Measurements from ENCODE around the gene FAU.
A peak's percentile ranks its signal among the peaks of the same experiment; 100 is the strongest.

The FAU gene

DNA sequence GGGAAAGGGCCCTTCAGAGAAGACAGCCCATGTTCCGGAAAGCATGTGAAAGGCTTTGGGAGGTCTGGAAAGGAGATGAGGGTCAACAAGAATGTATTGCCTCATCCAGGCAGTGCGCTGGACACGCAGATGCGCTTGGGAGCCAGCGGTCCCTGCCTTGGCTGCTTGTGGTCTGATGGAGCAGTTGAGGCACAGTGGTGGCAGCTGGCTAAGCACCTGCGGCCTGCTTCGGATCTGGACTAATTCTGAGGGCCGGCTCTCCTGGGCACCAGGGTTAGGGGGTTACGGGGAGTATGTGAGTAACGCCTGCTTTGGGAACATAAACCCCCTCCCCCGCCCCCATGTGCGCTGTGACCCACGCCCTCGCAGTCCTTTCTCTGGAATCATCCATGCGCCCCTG lies 14.9 kb downstream of the FAU start:
- no peak for TF ChIP-seq JUND (IDR thresholded peaks at IDR 0.05; ENCODE audit: low read depth)
- DNase-seq (ENCODE audit: low read depth in 1 of 2, low spot score in 1 of 2), result no peak
- in situ Hi-C loops (cut with HindIII; ENCODE audit: low pct_unique_long_range_greater_than_20kb, low sequenced_read_pairs), result no loop called here

DNA sequence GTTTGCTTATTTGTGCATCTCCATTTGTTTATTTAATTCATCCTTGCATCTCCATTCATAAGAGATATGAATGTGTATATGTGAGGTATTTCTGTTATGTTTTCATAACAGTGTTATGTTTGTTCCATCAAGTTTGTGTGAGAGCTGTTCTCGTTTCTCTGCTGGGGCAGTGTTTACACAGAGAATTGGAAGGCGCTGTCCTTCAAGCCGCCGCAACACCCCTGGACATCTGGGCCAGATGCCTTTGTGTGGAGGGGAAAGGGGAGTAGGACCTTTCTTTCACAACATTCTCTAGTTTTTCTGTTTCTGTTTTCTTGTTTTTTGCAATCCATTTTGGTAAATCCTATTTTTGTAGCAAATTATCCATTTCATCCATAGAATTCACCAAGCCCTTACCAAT lies 17.3 kb downstream of the FAU start:
- in situ Hi-C loops (cut with HindIII; ENCODE audit: low pct_unique_long_range_greater_than_20kb, low sequenced_read_pairs), result no loop called here
- TF ChIP-seq JUND (IDR thresholded peaks at IDR 0.05; ENCODE audit: low read depth), result no peak
- DNase-seq (ENCODE audit: low read depth in 1 of 2, low spot score in 1 of 2), result no peak

DNA sequence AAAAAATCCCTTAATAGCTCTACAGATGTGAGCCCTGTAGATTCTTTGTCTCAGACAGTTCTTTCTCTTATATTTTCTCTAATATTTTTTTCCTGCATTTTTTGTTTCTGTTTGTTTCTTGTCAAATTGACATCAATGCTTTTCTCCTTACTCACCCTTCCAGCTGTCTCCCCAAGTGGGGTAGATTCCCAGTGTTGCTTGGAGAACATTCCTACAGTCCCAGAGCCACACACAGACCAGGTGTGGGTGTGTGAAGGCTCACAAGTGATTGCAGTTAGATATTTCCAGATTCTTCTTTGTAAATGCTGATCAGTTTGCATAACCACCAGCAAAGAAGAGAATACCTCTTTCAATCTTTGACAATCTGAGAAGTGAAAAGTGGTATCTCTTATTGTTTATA lies 18.5 kb downstream of the FAU start:
- DNase-seq (ENCODE audit: low read depth in 1 of 2, low spot score in 1 of 2), result no peak
- in situ Hi-C loops (cut with HindIII; ENCODE audit: low pct_unique_long_range_greater_than_20kb, low sequenced_read_pairs), result no loop called here
- no peak for TF ChIP-seq JUND (IDR thresholded peaks at IDR 0.05; ENCODE audit: low read depth)

DNA sequence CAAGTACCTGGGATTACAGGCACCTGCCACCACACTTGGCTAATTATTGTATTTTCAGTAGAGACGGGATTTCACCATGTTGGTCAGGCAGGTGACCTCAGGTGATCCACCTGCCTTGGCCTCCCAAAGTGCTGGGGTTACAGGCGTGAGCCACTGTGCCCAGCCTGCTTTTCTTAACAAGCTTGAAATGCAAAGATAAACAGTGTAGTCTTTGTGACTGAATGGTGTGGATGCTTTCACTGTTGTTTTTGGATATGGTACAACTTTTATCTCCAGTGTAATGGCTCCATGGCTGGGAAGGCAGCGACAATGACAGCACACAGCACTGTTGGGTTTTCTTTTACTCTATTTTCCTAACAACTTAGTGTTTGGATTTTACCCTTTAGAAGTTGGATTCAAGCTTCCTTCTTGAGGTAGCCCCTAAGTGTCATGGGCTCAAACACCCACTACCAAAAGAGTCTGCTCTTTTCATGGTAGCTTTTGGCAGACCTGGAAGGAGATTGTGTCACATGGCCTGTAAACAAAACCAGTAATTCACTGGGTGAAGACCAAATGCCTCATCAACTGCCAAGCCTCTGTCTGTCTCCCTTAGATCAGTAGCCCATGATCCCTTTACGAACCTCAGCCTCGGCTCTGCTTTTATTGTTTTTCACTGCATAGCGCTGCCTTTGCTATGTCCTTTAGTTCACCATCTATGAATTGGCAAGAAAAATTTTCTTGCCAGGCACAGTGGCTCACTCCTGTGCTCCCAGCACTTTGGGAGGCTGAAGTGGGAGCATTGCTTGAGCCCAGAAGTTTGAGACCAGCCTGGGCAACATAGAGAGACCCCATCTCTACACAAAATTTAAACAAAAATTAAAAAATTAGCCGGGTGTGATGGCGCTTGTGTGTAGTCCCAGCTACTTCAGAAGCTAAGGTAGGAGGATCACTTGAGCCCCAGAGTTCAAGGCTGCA lies 19.5 kb downstream of the FAU start:
- in situ Hi-C loops (cut with HindIII; ENCODE audit: low pct_unique_long_range_greater_than_20kb, low sequenced_read_pairs), result no loop called here
- no peak for TF ChIP-seq JUND (IDR thresholded peaks at IDR 0.05; ENCODE audit: low read depth)
- peak in 1 of 2 experiments; percentile 86 for DNase-seq (ENCODE audit: low read depth in 1 of 2, low spot score in 1 of 2)

DNA sequence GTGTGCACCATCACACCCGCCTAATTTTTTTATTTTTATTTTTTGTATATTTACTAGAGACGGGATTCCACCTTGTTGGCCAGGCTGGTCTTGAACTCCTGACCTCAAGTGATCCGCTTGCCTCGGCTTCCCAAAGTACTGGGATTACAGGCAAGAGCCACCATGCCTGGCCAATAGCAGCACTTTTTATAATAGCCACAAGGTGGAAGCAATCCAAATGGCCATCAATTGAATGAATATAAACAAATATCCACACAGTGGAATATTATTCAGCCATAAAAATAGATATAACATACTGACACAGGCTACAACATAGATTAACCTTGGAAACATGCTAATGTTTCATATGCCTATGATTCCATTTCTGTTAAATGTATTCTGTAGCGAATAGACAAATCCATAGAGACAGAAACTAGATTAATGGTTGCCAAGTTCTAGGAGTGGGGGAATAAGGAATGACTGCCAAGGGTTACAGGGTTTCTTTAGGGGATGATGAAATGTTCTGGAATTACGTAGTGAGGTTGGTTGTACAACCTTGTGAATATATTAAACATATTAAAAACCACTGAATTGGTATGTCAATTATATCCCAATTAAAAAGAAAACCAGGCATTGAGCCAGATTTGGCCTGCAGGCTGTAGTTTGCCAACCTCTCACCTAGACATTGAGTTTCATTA lies 21.1 kb downstream of the FAU start:
- no peak for DNase-seq (ENCODE audit: low read depth in 1 of 2, low spot score in 1 of 2)
- no peak for TF ChIP-seq JUND (IDR thresholded peaks at IDR 0.05; ENCODE audit: low read depth)

DNA sequence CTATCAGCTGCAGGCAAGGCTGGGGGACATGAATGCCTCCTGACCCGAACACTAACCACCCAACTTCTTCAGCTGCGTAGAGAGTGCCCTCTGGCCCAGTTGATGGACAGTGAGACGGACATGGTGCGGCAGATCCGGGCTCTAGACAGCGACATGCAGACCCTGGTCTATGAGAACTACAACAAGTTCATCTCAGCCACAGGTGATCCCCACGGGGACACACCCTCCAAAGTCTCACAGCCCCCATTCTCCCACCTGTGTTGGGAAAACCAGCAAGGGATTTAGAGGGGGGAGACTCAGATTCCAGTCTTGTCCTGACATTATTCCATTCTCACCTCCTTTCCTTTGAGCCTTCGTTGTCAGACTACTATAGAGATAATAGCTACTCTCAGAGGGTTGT lies 25.0 kb downstream of the FAU start:
- in situ Hi-C loops (cut with HindIII; ENCODE audit: low pct_unique_long_range_greater_than_20kb, low sequenced_read_pairs), result no loop called here
- no peak for DNase-seq (ENCODE audit: low read depth in 1 of 2, low spot score in 1 of 2)
- TF ChIP-seq JUND (IDR thresholded peaks at IDR 0.05; ENCODE audit: low read depth), result no peak

More for the DNA sequence above, 21.1 kb downstream of the FAU start:
- in situ Hi-C loops (cut with HindIII; ENCODE audit: low pct_unique_long_range_greater_than_20kb, low sequenced_read_pairs), result no loop called here

DNA sequence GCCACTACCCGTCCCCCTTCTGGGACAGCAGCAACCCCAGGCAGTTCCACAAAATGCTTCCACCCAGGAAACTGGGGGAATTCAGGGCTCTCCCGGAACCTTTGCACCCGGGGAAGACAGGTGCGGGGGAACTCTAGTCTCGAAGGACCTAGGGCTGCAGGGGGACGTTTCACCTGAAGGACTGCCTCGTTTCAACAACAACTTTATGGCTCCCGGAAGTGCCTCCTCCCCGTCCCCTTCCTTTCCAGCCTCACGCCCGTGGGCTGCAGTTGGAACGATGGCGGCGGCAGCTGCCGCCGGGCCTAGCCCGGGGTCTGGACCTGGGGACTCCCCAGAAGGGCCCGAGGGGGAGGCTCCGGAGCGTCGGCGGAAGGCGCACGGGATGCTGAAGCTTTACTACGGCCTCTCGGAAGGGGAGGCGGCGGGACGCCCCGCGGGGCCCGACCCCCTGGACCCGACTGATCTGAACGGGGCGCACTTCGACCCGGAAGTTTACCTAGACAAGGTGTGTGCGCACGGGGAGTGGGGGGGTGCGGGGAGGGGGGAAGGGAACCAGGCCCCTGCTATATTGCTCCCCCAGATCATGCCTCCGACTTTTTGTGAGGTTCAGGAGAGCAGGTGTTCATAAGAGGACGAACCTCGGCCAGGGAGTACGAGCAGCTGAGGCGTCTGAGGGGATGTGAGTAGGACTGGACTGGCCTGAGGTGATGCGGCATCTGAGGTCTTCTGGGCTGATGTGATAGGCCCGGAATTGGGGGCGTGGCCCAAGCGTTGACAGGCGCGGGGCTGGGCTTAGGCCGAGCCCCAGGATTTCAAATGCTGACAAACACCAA lies 25.7 kb downstream of the FAU start, which contains the start of gene VPS51:
VPS51 (plus strand) TSS at position 241 of the 833 bp plus-strand sequence; CDS start at position 278, 37 bp downstream.
- in situ Hi-C loops (cut with HindIII; ENCODE audit: low pct_unique_long_range_greater_than_20kb, low sequenced_read_pairs), result no loop called here
- DNase-seq (ENCODE audit: low read depth in 1 of 2, low spot score in 1 of 2), result peak; percentile 91 to 96
- TF ChIP-seq JUND (IDR thresholded peaks at IDR 0.05; ENCODE audit: low read depth), result no peak

DNA sequence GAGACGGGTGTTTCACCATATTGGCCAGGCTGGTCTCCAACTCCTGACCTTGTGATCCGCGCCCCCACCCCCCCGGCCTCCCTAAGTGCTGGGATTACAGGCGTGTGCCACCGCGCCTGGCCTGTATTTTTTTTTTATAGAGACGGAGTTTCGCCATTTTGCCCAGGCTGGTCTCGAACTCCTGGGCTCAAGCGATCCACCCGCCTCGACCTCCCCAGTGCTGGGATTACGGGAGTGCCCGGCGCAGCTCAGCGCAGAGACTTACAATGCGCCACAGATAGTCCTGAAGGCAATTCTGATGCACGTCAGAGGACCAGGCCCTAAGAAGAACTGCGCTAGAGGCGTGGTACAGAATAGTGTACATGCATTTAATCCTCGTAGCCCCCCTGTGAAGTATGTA lies 26.5 kb downstream of the FAU start:
- in situ Hi-C loops (cut with HindIII; ENCODE audit: low pct_unique_long_range_greater_than_20kb, low sequenced_read_pairs), result no loop called here
- DNase-seq (ENCODE audit: low read depth in 1 of 2, low spot score in 1 of 2), result no peak
- TF ChIP-seq JUND (IDR thresholded peaks at IDR 0.05; ENCODE audit: low read depth), result no peak

DNA sequence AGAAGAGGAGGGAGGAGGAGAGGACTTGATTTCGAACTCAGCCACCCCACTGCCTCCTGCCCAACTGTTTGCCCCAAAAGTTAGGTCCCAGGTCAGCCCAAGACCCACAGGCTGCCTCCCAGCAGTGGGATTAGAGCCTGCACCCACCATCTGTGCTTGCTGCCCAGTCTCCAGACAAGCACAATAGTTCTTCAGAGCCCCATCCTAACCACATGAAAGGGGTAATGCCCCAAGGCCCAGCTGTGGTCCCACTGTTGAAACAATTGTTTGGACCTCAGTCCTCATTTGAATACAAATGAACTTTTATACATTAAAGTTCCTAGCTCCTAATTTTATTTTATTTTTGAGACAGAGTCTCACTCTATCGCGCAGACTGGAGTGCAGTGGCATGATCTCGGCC lies 31.3 kb downstream of the FAU start:
- DNase-seq (ENCODE audit: low read depth in 1 of 2, low spot score in 1 of 2), result no peak
- TF ChIP-seq JUND (IDR thresholded peaks at IDR 0.05; ENCODE audit: low read depth), result no peak
- in situ Hi-C loops (cut with HindIII; ENCODE audit: low pct_unique_long_range_greater_than_20kb, low sequenced_read_pairs), result no loop called here

DNA sequence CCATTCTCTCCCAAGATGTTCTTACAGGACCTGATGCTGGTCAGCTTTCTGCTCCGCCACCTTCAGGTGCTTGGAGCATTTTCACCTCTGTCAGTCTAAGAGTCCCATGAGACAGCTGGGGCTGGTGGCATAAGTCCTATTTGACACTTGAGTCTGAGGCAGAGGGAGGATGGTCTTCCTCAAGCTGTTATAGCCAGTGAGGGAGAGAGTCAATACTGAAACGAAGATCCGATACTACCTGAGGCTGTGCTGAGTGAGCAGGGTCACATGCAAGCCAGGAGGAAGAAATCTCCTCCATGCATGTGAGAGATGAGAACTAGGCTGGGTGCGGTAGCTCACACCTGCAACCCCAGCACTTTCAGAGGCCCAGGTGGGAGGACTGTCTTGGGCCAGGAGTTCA lies 32.3 kb downstream of the FAU start:
- no peak for DNase-seq (ENCODE audit: low read depth in 1 of 2, low spot score in 1 of 2)
- in situ Hi-C loops (cut with HindIII; ENCODE audit: low pct_unique_long_range_greater_than_20kb, low sequenced_read_pairs), result no loop called here
- no peak for TF ChIP-seq JUND (IDR thresholded peaks at IDR 0.05; ENCODE audit: low read depth)

DNA sequence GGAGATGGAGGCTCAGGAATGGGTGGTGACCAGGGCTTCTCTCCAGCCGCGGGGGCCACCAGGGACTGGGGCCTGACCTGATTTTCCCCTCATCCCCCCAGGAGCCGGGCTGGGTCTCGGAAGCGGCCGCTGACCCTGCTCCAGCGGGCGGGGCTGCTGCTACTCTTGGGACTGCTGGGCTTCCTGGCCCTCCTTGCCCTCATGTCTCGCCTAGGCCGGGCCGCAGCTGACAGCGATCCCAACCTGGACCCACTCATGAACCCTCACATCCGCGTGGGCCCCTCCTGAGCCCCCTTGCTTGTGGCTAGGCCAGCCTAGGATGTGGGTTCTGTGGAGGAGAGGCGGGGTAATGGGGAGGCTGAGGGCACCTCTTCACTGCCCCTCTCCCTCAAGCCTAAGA lies 34.1 kb downstream of the FAU start:
- TF ChIP-seq JUND (IDR thresholded peaks at IDR 0.05; ENCODE audit: low read depth), result no peak
- DNase-seq (ENCODE audit: low read depth in 1 of 2, low spot score in 1 of 2), result no peak
- in situ Hi-C loops (cut with HindIII; ENCODE audit: low pct_unique_long_range_greater_than_20kb, low sequenced_read_pairs), result no loop called here

DNA sequence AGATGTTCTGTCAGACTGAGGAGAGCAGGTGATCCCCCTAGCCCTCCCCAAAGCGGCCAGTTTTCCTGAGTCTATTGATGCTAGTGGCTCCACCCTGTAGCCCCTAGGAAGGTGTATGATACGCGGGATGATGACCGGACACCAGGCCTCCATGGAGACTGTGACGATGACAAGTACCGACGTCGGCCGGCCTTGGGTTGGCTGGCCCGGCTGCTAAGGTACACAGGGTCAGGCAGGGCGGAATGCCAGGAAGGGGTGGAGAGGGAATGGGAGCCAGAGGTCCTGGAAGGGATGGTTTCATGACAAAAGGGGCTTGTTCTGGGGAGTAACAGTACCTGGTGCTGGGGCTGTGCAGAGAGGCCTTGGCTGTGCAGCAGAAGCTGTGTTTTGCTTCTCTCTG lies 34.7 kb downstream of the FAU start:
- no peak for DNase-seq (ENCODE audit: low read depth in 1 of 2, low spot score in 1 of 2)
- no peak for TF ChIP-seq JUND (IDR thresholded peaks at IDR 0.05; ENCODE audit: low read depth)
- in situ Hi-C loops (cut with HindIII; ENCODE audit: low pct_unique_long_range_greater_than_20kb, low sequenced_read_pairs), result no loop called here
